Muscle layer of duodenum (tissue), 2 donors: Measurements from ENCODE around the gene TCAP.

Experiments
- H3K27ac ChIP-seq: one replicate; pipeline ENCODE4 v1.7.0; 2013; ENCODE audit warnings: mild to moderate bottlenecking, low read length
- H3K27me3 ChIP-seq: one replicate; pipeline ENCODE4 v1.7.0; 2013; ENCODE audit warnings: low read depth, mild to moderate bottlenecking, control low read depth, low read length
- H3K36me3 ChIP-seq, 2 donors: one replicate each; pipeline ENCODE4 v1.7.0; 2013; ENCODE audit warnings: low read length in 2 of 2, control low read depth in 1 of 2, mild to moderate bottlenecking in 1 of 2; ENCODE audit not compliant: insufficient read depth in 2 of 2, control insufficient read depth in 1 of 2
- H3K4me1 ChIP-seq, 2 donors: one replicate each; pipeline ENCODE4 v1.7.0; 2013; ENCODE audit warnings: low read length in 2 of 2, mild to moderate bottlenecking in 2 of 2, control low read depth in 1 of 2, moderate library complexity in 1 of 2; ENCODE audit not compliant: insufficient read depth in 2 of 2, control insufficient read depth in 1 of 2
- H3K4me3 ChIP-seq, 2 donors: one replicate each; pipeline ENCODE4 v1.7.0; 2013; ENCODE audit warnings: low read length in 2 of 2, low read depth in 1 of 2, mild to moderate bottlenecking in 1 of 2
- H3K9me3 ChIP-seq, 2 donors: one replicate each; pipeline ENCODE4 v1.7.0; 2013; ENCODE audit warnings: low read length in 2 of 2, control low read depth in 1 of 2, mild to moderate bottlenecking in 1 of 2; ENCODE audit not compliant: control insufficient read depth in 1 of 2
- donor health status: healthy.

The TCAP gene

GRCh38 chr17:39632153-39632941 lies 32.8 kb upstream of the TCAP start:
- Histone ChIP-seq H3K9me3 (no peaks in the 10 kb centered on the region), H3K27me3 (peaks cover 5% of the 10 kb centered on the region), H3K36me3 (no peaks in the 10 kb centered on the region), H3K27ac (peak overlapping the region; percentile 86), H3K4me3 (peak overlapping the region in 1 of 2 donors; percentile 16), H3K4me1 (peaks cover 5 to 21% of the 10 kb centered on the region in 2 donors)

- peaks cover 5 to 31% of the 10 kb centered on the region in 2 donors for H3K4me1 ChIP-seq
- H3K27me3 ChIP-seq = no peaks in the 10 kb centered on the region
- no peaks in the 10 kb centered on the region for H3K9me3 ChIP-seq
- peak overlapping the region in 1 of 2 donors; percentile 7 for H3K4me3 ChIP-seq
- H3K36me3 ChIP-seq = no peaks in the 10 kb centered on the region
- peak overlapping the region; percentile 56 for H3K27ac ChIP-seq
Observed at GRCh38 chr17:39633570-39634183, 31.5 kb upstream of the TCAP start.

- H3K4me1 ChIP-seq = peaks cover 5 to 38% of the 10 kb centered on the region in 2 donors
- no peaks in the 10 kb centered on the region for H3K9me3 ChIP-seq
- H3K4me3 ChIP-seq = no peak overlapping the region
- no peaks in the 10 kb centered on the region for H3K27me3 ChIP-seq
- no peaks in the 10 kb centered on the region for H3K36me3 ChIP-seq
- no peak overlapping the region for H3K27ac ChIP-seq
Observed at GRCh38 chr17:39634384-39634871, 30.7 kb upstream of the TCAP start.

- H3K4me1 ChIP-seq = peaks cover 10 to 49% of the 10 kb centered on the region in 2 donors
- no peaks in the 10 kb centered on the region for H3K9me3 ChIP-seq
- no peaks in the 10 kb centered on the region for H3K27me3 ChIP-seq
- H3K4me3 ChIP-seq = no peak overlapping the region
- no peaks in the 10 kb centered on the region for H3K36me3 ChIP-seq
- no peak overlapping the region for H3K27ac ChIP-seq
Observed at GRCh38 chr17:39635614-39636176, 29.5 kb upstream of the TCAP start.

- H3K4me1 ChIP-seq = peaks cover 10 to 53% of the 10 kb centered on the region in 2 donors
- H3K27ac ChIP-seq = peak overlapping the region; percentile 92
- H3K36me3 ChIP-seq = no peaks in the 10 kb centered on the region
- peak overlapping the region; percentile 73 to 91 for H3K4me3 ChIP-seq
- no peaks in the 10 kb centered on the region for H3K9me3 ChIP-seq
- no peaks in the 10 kb centered on the region for H3K27me3 ChIP-seq
Observed at GRCh38 chr17:39636587-39636926, 28.6 kb upstream of the TCAP start.

GRCh38 chr17:39636927-39637736 lies 28.0 kb upstream of the TCAP start, which contains the start of gene STARD3:
Gene STARD3, plus strand, starts transcription at chr17:39637144. Its CDS starts 16,388 bp downstream, at chr17:39653532.
- Histone ChIP-seq H3K36me3 (no peaks in the 10 kb centered on the region), H3K4me1 (peaks cover 10 to 53% of the 10 kb centered on the region in 2 donors), H3K4me3 (peak within 1 kb of the TSS; percentile 73 to 91), H3K9me3 (no peaks in the 10 kb centered on the region), H3K27ac (peak within 1 kb of the TSS; percentile 92), H3K27me3 (no peaks in the 10 kb centered on the region)

GRCh38 chr17:39638317-39638716 lies 26.8 kb upstream of the TCAP start:
- Histone ChIP-seq H3K4me3 (peak overlapping the region; percentile 73 to 91), H3K27me3 (no peaks in the 10 kb centered on the region), H3K36me3 (no peaks in the 10 kb centered on the region), H3K27ac (no peak overlapping the region), H3K4me1 (peaks cover 10 to 53% of the 10 kb centered on the region in 2 donors), H3K9me3 (no peaks in the 10 kb centered on the region)

- Histone ChIP-seq H3K27me3 (no peaks in the 10 kb centered on the region), H3K4me3 (no peak overlapping the region), H3K9me3 (no peaks in the 10 kb centered on the region), H3K4me1 (peaks cover 10 to 53% of the 10 kb centered on the region in 2 donors), H3K27ac (no peak overlapping the region), H3K36me3 (no peaks in the 10 kb centered on the region)
Observed at GRCh38 chr17:39639043-39639442, 26.1 kb upstream of the TCAP start.

GRCh38 chr17:39639566-39640458 lies 25.3 kb upstream of the TCAP start:
- H3K4me3 ChIP-seq = no peak overlapping the region
- no peaks in the 10 kb centered on the region for H3K27me3 ChIP-seq
- no peak overlapping the region for H3K27ac ChIP-seq

GRCh38 chr17:39640591-39641031 lies 24.5 kb upstream of the TCAP start:
- H3K27ac ChIP-seq = no peak overlapping the region
- H3K36me3 ChIP-seq = no peaks in the 10 kb centered on the region
- no peaks in the 10 kb centered on the region for H3K27me3 ChIP-seq
- no peaks in the 10 kb centered on the region for H3K9me3 ChIP-seq
- H3K4me1 ChIP-seq = peaks cover 10 to 46% of the 10 kb centered on the region in 2 donors
- H3K4me3 ChIP-seq = no peak overlapping the region

More at GRCh38 chr17:39639566-39640458, 25.3 kb upstream of the TCAP start:
- no peaks in the 10 kb centered on the region for H3K36me3 ChIP-seq
- H3K9me3 ChIP-seq = no peaks in the 10 kb centered on the region
- peaks cover 10 to 46% of the 10 kb centered on the region in 2 donors for H3K4me1 ChIP-seq
